ENCODE data around the gene CACNA1I.

DNA sequence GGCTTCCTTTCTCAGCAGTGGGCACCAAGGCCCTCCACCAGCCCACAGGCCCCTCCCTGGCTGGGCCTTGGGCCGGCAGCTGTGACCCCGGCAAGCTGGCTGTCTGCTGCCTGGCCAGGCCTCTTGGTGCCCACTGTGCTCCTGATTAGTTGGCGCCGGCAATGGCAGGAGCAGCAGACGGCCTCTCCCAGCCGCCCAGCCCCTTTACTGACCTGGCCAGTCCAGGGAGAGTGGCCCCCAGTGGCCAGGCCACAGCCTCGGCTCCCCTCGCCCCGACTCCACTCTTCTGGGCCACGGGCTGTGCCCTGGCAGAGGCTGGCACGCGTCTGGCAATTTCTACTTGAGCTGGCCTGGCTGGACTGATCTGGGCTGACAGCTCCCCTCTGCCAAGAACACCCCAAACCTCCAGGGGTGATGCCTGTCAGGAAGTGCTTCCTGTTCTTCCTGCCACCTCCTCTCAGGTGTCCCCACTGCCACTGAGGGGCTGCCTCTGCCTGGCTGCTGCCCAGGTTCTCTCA, 58.1 kb downstream of the CACNA1I start:
- TF ChIP-seq, protein P1, sequence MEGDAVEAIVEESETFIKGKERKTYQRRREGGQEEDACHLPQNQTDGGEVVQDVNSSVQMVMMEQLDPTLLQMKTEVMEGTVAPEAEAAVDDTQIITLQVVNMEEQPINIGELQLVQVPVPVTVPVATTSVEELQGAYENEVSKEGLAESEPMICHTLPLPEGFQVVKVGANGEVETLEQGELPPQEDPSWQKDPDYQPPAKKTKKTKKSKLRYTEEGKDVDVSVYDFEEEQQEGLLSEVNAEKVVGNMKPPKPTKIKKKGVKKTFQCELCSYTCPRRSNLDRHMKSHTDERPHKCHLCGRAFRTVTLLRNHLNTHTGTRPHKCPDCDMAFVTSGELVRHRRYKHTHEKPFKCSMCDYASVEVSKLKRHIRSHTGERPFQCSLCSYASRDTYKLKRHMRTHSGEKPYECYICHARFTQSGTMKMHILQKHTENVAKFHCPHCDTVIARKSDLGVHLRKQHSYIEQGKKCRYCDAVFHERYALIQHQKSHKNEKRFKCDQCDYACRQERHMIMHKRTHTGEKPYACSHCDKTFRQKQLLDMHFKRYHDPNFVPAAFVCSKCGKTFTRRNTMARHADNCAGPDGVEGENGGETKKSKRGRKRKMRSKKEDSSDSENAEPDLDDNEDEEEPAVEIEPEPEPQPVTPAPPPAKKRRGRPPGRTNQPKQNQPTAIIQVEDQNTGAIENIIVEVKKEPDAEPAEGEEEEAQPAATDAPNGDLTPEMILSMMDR (conservative IDR thresholded peaks at IDR 0.05 in 1 of 2, IDR thresholded peaks at IDR 0.05 in 1 of 2; ENCODE audit: extremely low read depth in 1 of 2, insufficient read depth in 1 of 2, low read depth in 1 of 2, low read length in 2 of 2), result no peak
- TF ChIP-seq EZH2 (IDR thresholded peaks at IDR 0.05; ENCODE audit: borderline replicate concordance, low read length), result no peak

Measured in mammary epithelial cell (primary cell).